GM12873 (cell line): ENCODE measurements around the gene MED13.

ENCODE experiments used
- TF ChIP-seq, protein P1 (sequence below): IDR thresholded peaks from 2 replicates; pipeline ENCODE4 v1.5.1; 2012; ENCODE audit warnings: low read depth, mild to moderate bottlenecking, moderate library complexity, low read length, control low read depth; ENCODE audit not compliant: insufficient read depth; ENCODE audit errors: missing control alignments

Gene MED13

DNA sequence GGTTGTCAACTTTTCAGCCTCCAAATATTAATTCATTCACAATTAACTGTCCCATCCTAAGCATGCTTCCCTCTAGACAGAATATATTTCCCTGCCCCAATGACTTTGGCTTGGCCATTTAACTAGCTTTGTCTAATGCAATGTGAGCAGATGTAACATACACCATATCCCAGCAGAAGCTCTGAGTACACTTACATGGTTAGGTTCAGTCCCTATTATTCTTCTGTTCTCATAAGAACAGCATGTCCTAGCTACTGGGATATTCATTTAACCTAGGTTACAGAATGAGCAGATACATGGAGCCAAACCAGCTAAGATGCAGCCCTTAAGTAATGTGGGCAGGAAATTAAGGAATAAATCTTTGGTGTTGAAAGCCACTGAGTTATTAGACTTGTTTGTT lies 31.8 kb downstream of the MED13 start:
- TF ChIP-seq, protein P1, sequence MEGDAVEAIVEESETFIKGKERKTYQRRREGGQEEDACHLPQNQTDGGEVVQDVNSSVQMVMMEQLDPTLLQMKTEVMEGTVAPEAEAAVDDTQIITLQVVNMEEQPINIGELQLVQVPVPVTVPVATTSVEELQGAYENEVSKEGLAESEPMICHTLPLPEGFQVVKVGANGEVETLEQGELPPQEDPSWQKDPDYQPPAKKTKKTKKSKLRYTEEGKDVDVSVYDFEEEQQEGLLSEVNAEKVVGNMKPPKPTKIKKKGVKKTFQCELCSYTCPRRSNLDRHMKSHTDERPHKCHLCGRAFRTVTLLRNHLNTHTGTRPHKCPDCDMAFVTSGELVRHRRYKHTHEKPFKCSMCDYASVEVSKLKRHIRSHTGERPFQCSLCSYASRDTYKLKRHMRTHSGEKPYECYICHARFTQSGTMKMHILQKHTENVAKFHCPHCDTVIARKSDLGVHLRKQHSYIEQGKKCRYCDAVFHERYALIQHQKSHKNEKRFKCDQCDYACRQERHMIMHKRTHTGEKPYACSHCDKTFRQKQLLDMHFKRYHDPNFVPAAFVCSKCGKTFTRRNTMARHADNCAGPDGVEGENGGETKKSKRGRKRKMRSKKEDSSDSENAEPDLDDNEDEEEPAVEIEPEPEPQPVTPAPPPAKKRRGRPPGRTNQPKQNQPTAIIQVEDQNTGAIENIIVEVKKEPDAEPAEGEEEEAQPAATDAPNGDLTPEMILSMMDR, result no peak

DNA sequence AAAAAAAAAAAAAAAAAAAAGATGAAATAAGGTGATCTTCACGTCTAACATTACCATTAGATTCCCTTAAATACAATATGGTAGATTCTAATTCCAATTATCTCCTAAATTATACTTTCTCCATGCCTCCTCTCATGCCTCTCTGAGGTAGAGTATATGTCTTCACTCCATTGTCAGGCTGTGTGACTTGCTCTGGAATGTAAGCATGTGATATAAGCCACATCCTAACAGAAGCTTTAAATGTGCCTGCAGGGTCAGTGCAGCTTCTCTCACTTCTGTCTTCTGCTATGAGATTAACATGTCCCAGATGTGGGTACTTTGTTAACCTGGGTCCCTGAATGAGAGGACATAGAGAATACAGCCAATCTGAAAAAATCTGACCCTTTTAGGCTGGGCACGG lies 32.6 kb downstream of the MED13 start:
- TF ChIP-seq, protein P1, result no peak

DNA sequence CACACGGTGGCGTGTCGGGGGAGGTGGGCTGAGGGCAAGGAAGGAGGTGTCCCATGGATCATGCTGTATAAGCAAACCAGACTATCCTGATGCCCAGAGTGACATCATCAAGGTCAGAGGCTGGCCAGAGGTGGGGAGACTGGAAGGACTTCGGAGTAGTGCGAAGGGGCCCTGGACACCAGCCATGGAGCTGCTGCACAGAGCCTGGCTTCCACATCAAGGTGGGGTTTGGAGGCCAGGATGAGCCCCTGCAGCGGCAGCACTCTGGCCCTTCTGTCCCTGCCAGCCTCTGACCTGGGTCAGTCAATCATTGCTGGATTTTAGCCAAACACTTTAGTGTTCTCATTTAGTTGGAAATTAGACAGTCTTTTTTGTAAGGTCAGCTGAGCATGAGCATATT lies 34.8 kb downstream of the MED13 start:
- TF ChIP-seq, protein P1, result no peak

DNA sequence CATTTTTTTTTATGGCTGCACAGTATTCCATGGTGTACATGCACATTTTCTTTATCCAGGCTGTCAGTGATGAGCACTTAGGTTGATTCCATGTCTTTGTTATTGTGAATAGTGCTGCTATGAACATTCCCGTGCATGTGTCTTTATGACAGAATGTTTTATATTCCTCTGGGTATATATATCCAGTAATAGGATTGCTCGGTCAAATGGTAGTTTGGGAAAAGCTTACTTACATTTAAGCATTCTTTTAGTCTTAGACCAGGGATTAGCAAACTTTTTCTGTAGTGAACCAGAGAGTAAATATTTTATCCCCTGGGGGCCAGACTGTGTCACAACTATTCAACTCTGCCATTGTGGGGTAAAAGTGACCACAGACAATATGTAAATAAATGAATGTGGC lies 40.2 kb downstream of the MED13 start:
- TF ChIP-seq, protein P1, result no peak

DNA sequence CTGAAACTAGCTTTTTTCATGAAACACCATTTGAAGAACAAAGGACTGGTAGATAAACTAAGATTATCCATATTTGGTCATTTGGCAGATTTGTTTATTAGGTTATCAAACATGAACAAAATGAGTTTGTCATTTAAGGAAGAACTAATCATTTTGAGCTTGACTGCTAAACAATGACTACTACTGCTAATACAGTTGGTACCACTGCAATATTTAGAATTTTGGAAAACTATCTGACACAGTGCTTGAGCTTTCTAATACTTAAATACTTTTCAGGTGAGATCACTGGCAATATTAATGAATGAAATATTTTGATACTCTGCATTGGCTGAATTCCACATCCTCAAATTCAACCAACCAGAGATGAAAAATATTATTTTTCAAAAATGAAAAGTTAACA lies 47.2 kb downstream of the MED13 start:
- TF ChIP-seq, protein P1, result no peak

DNA sequence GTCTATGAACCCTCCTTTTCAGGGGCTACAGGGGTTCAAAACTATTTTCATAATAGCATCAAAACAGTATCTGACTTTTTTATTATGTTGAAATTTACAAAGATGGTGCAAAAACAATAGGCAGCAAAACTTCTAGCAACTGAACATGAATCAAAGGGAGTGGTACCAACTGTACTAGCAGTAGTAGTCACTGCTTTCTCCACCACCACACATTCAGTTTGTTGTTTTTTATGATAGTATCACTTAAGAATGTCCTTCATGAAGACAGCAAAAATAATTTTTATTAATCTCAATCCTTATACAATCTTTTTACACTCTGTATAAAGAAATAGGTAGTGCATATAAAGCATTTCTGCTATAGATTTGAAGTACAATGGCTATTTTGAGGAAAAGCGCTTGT lies 47.6 kb downstream of the MED13 start:
- TF ChIP-seq, protein P1, result no peak

DNA sequence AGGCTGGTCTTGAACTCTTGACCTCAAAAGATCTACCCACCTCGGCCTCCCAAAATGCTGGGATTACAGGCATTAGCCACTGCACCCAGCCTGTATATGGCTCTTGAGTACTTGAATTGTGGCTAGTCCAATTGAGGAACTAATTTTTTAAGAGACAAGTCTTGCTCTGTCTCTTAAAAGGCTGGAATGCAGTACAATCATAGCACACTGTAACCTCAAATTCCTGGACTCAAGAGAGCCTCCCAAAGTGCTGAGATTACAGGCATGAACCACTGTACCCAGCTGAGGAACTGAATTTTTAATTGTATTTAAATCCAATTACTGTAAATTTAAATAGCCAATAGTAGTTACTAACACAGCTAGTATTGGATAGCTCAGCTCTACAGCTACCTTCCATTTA lies 50.6 kb downstream of the MED13 start:
- TF ChIP-seq, protein P1, result no peak
